T-helper 2 cell (primary cell): ENCODE results near the gene CPSF4L.
A peak's percentile ranks its signal among the peaks of the same experiment; 100 is the strongest.
"Not testable (repeated sequence)": the region's sequence is repeated elsewhere in the genome, so short reads cannot be mapped to it uniquely, and the experiment has no call there.

ENCODE experiments used
- DNase-seq, 5 experiments: peaks; one replicate each; pipeline versions ENCODE4 v3.0.0 to v3.0.0-alpha.2; 2012 to 2022
- total RNA-seq, 2 donors: gene quantifications; one replicate each; lab custom pipeline; 2026; lab: John Stamatoyannopoulos, UW

The CPSF4L gene
- total RNA-seq: 0 to 0.62 reads per million in 2 donors

- no peak for DNase-seq
Measured at GRCh38 chr17:73261617-73261951, at the start of gene CPSF4L. TSS of gene CPSF4L (minus strand) at chr17:73261880. CDS start at chr17:73261818, 62 bp downstream.

- no peak for DNase-seq
Measured at GRCh38 chr17:73311428-73311780, 49.7 kb upstream of the CPSF4L start.

- no peak for DNase-seq
Measured at GRCh38 chr17:73309727-73310596, 48.3 kb upstream of the CPSF4L start.

- DNase-seq: not testable (repeated sequence)
Measured at GRCh38 chr17:73308959-73309358, 47.3 kb upstream of the CPSF4L start.

- no peak for DNase-seq
Measured at GRCh38 chr17:73308017-73308823, 46.5 kb upstream of the CPSF4L start.

GRCh38 chr17:73307130-73307529 lies 45.5 kb upstream of the CPSF4L start:
- DNase-seq: no peak

- no peak for DNase-seq
Measured at GRCh38 chr17:73305845-73306836, 44.5 kb upstream of the CPSF4L start.

- DNase-seq: no peak
Measured at GRCh38 chr17:73304971-73305812, 43.5 kb upstream of the CPSF4L start.

GRCh38 chr17:73304438-73304837 lies 42.8 kb upstream of the CPSF4L start:
- DNase-seq: no peak

GRCh38 chr17:73302189-73302588 lies 40.5 kb upstream of the CPSF4L start:
- DNase-seq: no peak

GRCh38 chr17:73301369-73301768 lies 39.7 kb upstream of the CPSF4L start:
- DNase-seq: no peak

- no peak for DNase-seq
Measured at GRCh38 chr17:73300392-73300791, 38.7 kb upstream of the CPSF4L start.

- no peak for DNase-seq
Measured at GRCh38 chr17:73297934-73298861, 36.5 kb upstream of the CPSF4L start.

GRCh38 chr17:73293480-73293911 lies 31.8 kb upstream of the CPSF4L start:
- DNase-seq: no peak

- DNase-seq: no peak
Measured at GRCh38 chr17:73293031-73293430, 31.4 kb upstream of the CPSF4L start.

GRCh38 chr17:73292031-73292531 lies 30.4 kb upstream of the CPSF4L start:
- DNase-seq: no peak

- no peak for DNase-seq
Measured at GRCh38 chr17:73291260-73291801, 29.7 kb upstream of the CPSF4L start.

- peak in 1 of 5 experiments; percentile 17 for DNase-seq
Measured at GRCh38 chr17:73290399-73291259, 28.9 kb upstream of the CPSF4L start.
